Suprapubic skin (tissue), 4 donors: Measurements from ENCODE around the gene OLR1. TPM values are rescaled to one million over a fixed set of nuclear protein-coding genes. Genes with fewer than 3 reads are reported as not detected.

Source experiments
- DNase-seq, 2 donors: peaks; one replicate each; pipeline ENCODE4 v3.0.0-alpha.2; 2019; ENCODE audit warnings: low spot score in 2 of 2
- H3K27ac ChIP-seq: fragments of 200-600 bp; sonication (generic); one replicate; pipeline ENCODE4 v1.5.1; 2019
- H3K27me3 ChIP-seq: fragments of 200-600 bp; sonication (generic); one replicate; pipeline ENCODE4 v1.5.1; 2019
- H3K36me3 ChIP-seq: fragments of 200-600 bp; sonication (generic); one replicate; pipeline ENCODE4 v1.5.1; 2019
- H3K4me1 ChIP-seq: fragments of 200-600 bp; sonication (generic); one replicate; pipeline ENCODE4 v1.5.1; 2019
- H3K4me3 ChIP-seq: fragments of 200-600 bp; sonication (generic); one replicate; pipeline ENCODE4 v1.5.1; 2019; ENCODE audit warnings: mild to moderate bottlenecking
- H3K9me3 ChIP-seq: fragments of 200-600 bp; sonication (generic); one replicate; pipeline ENCODE4 v1.5.1; 2019
- CTCF ChIP-seq, 2 donors: fragments of 200-600 bp in 1 of 2; fragments of 450-650 bp in 1 of 2; sonication (generic) in 1 of 2; IDR thresholded peaks; one replicate each; pipeline ENCODE4 v1.5.1; 2016 to 2019; ENCODE audit warnings: antibody characterized with exemption in 2 of 2, mild to moderate bottlenecking in 1 of 2, moderate library complexity in 1 of 2
- EP300 ChIP-seq: sonication (generic); formaldehyde crosslinking; IDR thresholded peaks from one replicate; pipeline ENCODE4 v1.6.1; 2017; ENCODE audit warnings: antibody characterized with exemption
- POLR2A ChIP-seq, 2 donors: fragments of 450-650 bp; IDR thresholded peaks; one replicate each; pipeline ENCODE4 v1.6.1; 2017; ENCODE audit warnings: antibody characterized with exemption in 2 of 2, mild to moderate bottlenecking in 2 of 2, moderate library complexity in 2 of 2
- POLR2AphosphoS5 ChIP-seq, 3 donors: sonication (generic); formaldehyde crosslinking; IDR thresholded peaks; one replicate each; pipeline ENCODE4 v1.6.1; 2017; ENCODE audit warnings: antibody characterized with exemption in 3 of 3
- WGBS: methylation state at CpG from one replicate; pipeline ENCODE4 v1.1.5; 2018; 5-methylcytosine and 5-hydroxymethylcytosine counted together
- total RNA-seq, 4 donors: library from RNA; depleted of rRNA; stranded (reverse); fragments of >200 nt; gene quantifications; one replicate each; pipeline ENCODE4 v1.1.0, GENCODE V29; 2016

OLR1 gene
- total RNA-seq, 4 donors from 2014 or later, result not detected

- H3K4me1 ChIP-seq, result peaks cover 23% of the 10 kb centered on the region
Measured at GRCh38 chr12:10211940-10212738, 40.2 kb upstream of the OLR1 start.

GRCh38 chr12:10211101-10211939, 39.4 kb upstream of the OLR1 start:
- no peak for TF ChIP-seq EP300
- TF ChIP-seq POLR2A (IDR thresholded peaks at IDR 0.05), result no peak
- TF ChIP-seq CTCF (IDR thresholded peaks at IDR 0.05), result no peak
- Histone ChIP-seq H3K36me3 (no peaks in the 10 kb centered on the region), H3K9me3 (no peaks in the 10 kb centered on the region), H3K4me3 (peak overlapping the region; percentile 75), H3K27me3 (no peaks in the 10 kb centered on the region), H3K27ac (peak overlapping the region; percentile 99), H3K4me1 (peaks cover 23% of the 10 kb centered on the region)
- 93% methylated on average over 25 of the region's 25 CpGs for WGBS
- peak in 1 of 2 donors; percentile 66 for DNase-seq

More at GRCh38 chr12:10211940-10212738, 40.2 kb upstream of the OLR1 start:
- no peaks in the 10 kb centered on the region for H3K36me3 ChIP-seq
- no peaks in the 10 kb centered on the region for H3K9me3 ChIP-seq
- peak; percentile 98 to 99 for DNase-seq
- H3K27ac ChIP-seq, result peak overlapping the region; percentile 99
- WGBS, result 32% methylated on average over 40 of the region's 40 CpGs
- no peak for TF ChIP-seq CTCF (IDR thresholded peaks at IDR 0.05)
- TF ChIP-seq POLR2AphosphoS5 (IDR thresholded peaks at IDR 0.05), result peak; percentile 82 to 98 (median 92)
- TF ChIP-seq POLR2A (IDR thresholded peaks at IDR 0.05), result no peak
- TF ChIP-seq EP300, result peak; percentile 93
- H3K4me3 ChIP-seq, result peak overlapping the region; percentile 75
- H3K27me3 ChIP-seq, result no peaks in the 10 kb centered on the region

- no peaks in the 10 kb centered on the region for H3K9me3 ChIP-seq
- H3K27me3 ChIP-seq, result no peaks in the 10 kb centered on the region
- no peak overlapping the region for H3K4me3 ChIP-seq
- peaks cover 17% of the 10 kb centered on the region for H3K4me1 ChIP-seq
- TF ChIP-seq POLR2A (IDR thresholded peaks at IDR 0.05) (no peak), POLR2AphosphoS5 (IDR thresholded peaks at IDR 0.05) (no peak), CTCF (IDR thresholded peaks at IDR 0.05) (no peak), EP300 (no peak)
- H3K27ac ChIP-seq, result no peak overlapping the region
- DNase-seq, result no peak
- 89% methylated on average over 15 of the region's 15 CpGs for WGBS
- H3K36me3 ChIP-seq, result no peaks in the 10 kb centered on the region
Measured at GRCh38 chr12:10210225-10210624, 38.3 kb upstream of the OLR1 start.

- Histone ChIP-seq H3K36me3 (no peaks in the 10 kb centered on the region), H3K27ac (no peak overlapping the region), H3K4me3 (no peak overlapping the region), H3K4me1 (peaks cover 6% of the 10 kb centered on the region), H3K9me3 (no peaks in the 10 kb centered on the region), H3K27me3 (no peaks in the 10 kb centered on the region)
- TF ChIP-seq POLR2A (IDR thresholded peaks at IDR 0.05), result no peak
- no peak for TF ChIP-seq POLR2AphosphoS5 (IDR thresholded peaks at IDR 0.05)
- TF ChIP-seq EP300, result no peak
- no peak for TF ChIP-seq CTCF (IDR thresholded peaks at IDR 0.05)
- no peak for DNase-seq
- WGBS, result 35% methylated on average over 2 of the region's 2 CpGs
Measured at GRCh38 chr12:10207136-10207535, 35.2 kb upstream of the OLR1 start.
